ENCODE data around the gene RIMBP3C.
"Not testable (repeated sequence)": the region's sequence is repeated elsewhere in the genome, so short reads cannot be mapped to it uniquely, and the experiment has no call there.

RIMBP3C gene

DNA sequence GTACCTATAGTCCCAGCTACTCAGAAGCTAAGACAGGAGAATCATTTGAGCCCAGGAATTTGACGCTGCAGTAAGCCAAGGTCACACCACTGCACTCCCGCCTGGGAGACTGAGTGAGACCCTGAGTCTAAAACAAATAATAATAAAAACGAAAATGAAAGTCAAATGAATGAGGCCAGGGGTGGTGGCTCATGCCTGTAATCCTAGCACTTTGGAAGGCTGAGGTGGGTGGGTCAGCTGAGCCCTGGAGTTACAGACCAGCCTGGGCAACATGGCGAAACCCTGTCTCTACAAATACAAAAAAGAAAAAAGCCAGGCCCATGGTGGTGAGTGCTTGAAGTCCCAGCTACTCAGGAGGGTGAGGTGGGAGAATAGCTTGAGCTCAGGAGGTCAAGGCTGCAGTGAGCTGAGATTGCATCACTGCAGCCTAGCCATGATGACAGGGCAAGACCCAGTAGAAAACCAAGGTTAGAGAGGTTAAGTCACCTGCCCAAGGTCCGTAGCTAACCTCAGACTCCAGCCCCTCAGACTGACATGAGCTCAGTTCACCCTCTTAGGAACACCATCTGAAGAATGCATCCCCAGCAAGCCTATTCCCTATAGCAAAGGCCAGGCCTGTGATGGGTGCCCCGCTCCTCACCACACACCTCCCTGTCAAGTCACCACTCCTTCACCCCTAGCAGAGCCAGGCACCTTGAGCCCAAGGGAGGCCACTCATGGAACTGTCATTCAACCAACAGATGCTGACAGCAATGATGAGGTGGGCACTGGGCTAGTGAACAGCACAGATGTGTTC, 24.4 kb downstream of the RIMBP3C start:
- FAIRE-seq, result not testable (repeated sequence)

DNA sequence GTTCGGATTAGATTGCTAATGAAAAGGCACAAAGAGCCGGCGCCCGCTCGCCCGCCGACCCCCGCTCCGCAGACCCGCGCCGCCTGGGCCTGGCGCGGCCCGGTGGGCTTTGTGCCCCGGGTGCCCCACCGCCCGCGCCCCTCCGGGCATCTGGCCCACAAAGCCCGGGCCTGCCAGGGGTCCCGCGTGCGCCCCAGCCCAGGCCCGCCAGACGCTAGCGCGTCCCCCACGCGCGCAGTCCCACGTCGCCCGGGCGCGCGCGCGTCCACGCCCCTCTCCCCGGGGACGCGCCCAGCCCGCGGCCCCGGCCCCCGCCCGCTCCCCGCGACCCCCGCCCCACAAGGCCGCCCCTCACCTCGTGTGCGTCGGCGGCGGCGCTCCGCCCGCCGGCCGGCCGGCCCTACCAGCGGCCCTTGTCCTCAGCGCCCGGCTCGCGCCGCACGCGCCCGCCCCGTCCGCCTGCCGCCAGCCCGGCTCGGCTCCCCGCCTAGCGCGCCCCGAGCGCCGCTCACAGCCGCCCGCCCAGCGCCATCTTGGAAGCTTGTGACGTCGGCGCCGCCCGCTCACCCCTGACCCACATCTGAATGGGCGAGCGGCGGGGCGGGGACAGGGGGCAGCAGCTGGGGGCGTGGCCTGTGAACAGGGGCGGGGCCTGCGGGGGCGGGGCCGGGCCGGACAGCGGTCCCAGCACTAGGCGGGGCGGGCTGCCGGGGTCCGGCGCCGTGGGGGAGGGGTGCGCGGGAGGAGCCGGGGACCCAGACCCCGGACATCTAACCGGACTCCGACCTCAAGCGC, 34.1 kb downstream of the RIMBP3C start:
- FAIRE-seq, result not testable (repeated sequence)

DNA sequence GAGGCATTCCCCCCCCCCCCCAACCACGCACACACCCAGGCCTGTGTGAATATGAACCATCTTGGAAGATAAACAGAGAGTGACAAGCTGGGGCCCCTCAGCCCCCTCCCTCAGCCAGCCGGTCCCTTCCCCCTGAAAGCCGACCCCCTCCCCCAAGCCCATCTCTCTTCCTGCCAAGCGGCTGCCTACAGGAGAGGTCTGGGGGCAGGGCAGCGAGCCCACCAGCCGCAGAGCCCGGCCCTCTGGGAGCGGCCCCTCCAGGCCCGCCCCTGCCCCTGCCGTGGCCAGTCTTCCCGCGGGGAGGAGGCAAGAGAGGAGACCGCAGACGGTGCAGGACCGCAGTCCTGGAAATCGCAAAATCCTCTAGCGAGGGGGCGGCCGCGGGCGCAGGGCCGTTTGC, 34.7 kb downstream of the RIMBP3C start:
- not testable (repeated sequence) for FAIRE-seq

GRCh38 chr22:21515234-21515633, 36.0 kb downstream of the RIMBP3C start:
- FAIRE-seq, result not testable (repeated sequence)

GRCh38 chr22:21514117-21514516, 37.1 kb downstream of the RIMBP3C start:
- FAIRE-seq, result not testable (repeated sequence)

GRCh38 chr22:21512022-21512421, 39.2 kb downstream of the RIMBP3C start:
- not testable (repeated sequence) for FAIRE-seq

- not testable (repeated sequence) for FAIRE-seq
Measured at GRCh38 chr22:21510397-21510796, 40.9 kb downstream of the RIMBP3C start.

GRCh38 chr22:21499623-21500506, 51.4 kb downstream of the RIMBP3C start:
- FAIRE-seq, result not testable (repeated sequence)

GRCh38 chr22:21498489-21498888, 52.8 kb downstream of the RIMBP3C start:
- not testable (repeated sequence) for FAIRE-seq

DNA sequence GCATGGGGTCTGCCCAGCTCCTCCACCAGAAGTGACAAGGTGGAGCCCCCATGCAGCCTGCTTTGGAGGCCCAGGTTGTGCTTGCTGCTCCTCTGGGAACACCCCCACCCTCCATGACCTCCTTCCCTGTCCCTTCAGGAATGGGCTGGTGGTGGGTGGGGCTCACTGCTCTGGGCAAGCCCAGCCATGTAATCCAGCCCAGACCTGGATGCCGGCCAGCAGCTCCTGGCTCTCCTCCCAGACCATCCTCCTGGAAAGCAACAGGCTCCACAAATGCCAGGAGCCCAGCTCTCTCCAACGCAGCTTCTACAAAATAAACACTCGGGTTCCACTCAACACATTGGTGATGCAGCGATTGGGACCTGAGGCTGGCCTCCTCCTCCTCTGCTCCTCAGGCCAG, 53.3 kb downstream of the RIMBP3C start:
- not testable (repeated sequence) for FAIRE-seq
